Ishikawa (cell line): Measurements from ENCODE around the gene VCAN.

Source experiments
- CEBPB ChIP-seq: IDR thresholded peaks from 2 replicates; pipeline ENCODE4 v1.6.1; 2012
- CREB1 ChIP-seq: IDR thresholded peaks from 2 replicates; pipeline ENCODE4 v1.6.1; 2012; ENCODE audit warnings: low read depth
- EGR1 ChIP-seq: IDR thresholded peaks from 2 replicates; pipeline ENCODE4 v1.6.1; 2012
- EP300 ChIP-seq: IDR thresholded peaks from 2 replicates; pipeline ENCODE4 v1.6.1; 2012; ENCODE audit warnings: borderline replicate concordance
- FOXM1 ChIP-seq: IDR thresholded peaks from 2 replicates; pipeline ENCODE4 v1.6.1; 2012; ENCODE audit warnings: low read depth, borderline replicate concordance
- NFIC ChIP-seq: IDR thresholded peaks from 2 replicates; pipeline ENCODE4 v1.6.1; 2012
- RAD21 ChIP-seq: IDR thresholded peaks from 2 replicates; pipeline ENCODE4 v1.6.1; 2012; ENCODE audit warnings: low read depth
- TAF1 ChIP-seq: IDR thresholded peaks from 2 replicates; pipeline ENCODE4 v1.6.1; 2012; ENCODE audit warnings: low read depth, mild to moderate bottlenecking
- TCF12 ChIP-seq: IDR thresholded peaks from 2 replicates; pipeline ENCODE4 v1.6.1; 2012; ENCODE audit warnings: low read depth
- TEAD4 ChIP-seq: IDR thresholded peaks from 2 replicates; pipeline ENCODE4 v1.6.1; 2012
- YY1 ChIP-seq: IDR thresholded peaks from 2 replicates; pipeline ENCODE4 v1.6.1; 2012; ENCODE audit warnings: low read depth
- ZBTB7A ChIP-seq: IDR thresholded peaks from 2 replicates; pipeline ENCODE4 v1.6.1; 2012; ENCODE audit warnings: low read depth
- TF ChIP-seq, protein P1 (sequence below): IDR thresholded peaks from 2 replicates; pipeline ENCODE4 v1.6.1; 2012
- TF ChIP-seq, protein P2 (sequence below): IDR thresholded peaks from 2 replicates; pipeline ENCODE4 v1.6.1; 2012
- TF ChIP-seq, protein P3 (sequence below): IDR thresholded peaks from 2 replicates; pipeline ENCODE4 v1.6.1; 2012; ENCODE audit warnings: low read depth, mild to moderate bottlenecking

Gene VCAN

DNA sequence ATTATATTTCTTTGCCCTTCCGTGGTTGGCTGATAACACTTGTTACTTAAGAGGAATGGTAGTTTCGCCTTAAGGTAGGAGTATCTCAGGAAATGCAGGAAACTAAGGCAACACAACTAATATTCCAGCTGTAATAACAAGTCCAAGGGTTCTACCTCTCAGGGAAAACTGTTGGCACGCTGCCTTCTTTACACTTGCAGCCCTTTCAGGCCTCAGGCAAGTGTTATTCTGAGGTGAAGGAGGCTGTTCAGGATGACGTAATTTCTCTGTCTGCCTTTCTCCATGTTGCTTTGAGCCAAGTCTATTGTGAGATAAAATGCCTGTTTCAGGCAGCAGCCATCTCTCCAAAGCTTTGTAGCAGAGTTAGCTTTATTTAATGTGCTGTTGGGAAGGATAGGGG, 38.0 kb downstream of the VCAN start:
- TF ChIP-seq TCF12 (no peak), FOXM1 (no peak), CEBPB (no peak), ZBTB7A (no peak), TAF1 (no peak), CREB1 (no peak)
- TF ChIP-seq, protein P1, sequence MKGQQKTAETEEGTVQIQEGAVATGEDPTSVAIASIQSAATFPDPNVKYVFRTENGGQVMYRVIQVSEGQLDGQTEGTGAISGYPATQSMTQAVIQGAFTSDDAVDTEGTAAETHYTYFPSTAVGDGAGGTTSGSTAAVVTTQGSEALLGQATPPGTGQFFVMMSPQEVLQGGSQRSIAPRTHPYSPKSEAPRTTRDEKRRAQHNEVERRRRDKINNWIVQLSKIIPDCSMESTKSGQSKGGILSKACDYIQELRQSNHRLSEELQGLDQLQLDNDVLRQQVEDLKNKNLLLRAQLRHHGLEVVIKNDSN, result no peak
- TF ChIP-seq, protein P2, sequence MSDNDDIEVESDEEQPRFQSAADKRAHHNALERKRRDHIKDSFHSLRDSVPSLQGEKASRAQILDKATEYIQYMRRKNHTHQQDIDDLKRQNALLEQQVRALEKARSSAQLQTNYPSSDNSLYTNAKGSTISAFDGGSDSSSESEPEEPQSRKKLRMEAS, result no peak

DNA sequence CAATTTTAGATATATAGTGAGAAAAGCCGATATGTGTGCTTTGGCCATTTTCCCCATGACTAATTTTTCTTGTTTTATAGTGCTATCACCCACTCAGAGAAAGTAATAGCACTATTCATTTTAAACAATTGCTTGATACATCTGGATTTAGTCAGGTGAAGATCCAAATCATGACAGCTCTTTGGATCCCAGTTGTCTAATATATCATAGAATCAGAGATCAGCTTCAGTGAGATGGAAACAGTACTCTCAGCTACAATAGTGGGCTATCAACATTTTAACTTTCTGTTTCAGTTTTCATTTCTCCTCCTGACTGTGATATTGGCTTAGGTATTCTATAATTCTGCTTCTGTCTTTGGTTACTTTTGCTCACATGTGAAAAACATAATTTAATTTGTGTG, 38.7 kb downstream of the VCAN start:
- TF ChIP-seq EGR1, result no peak
- TF ChIP-seq YY1, result no peak
- no peak for TF ChIP-seq RAD21
- TF ChIP-seq TAF1, result no peak
- no peak for TF ChIP-seq FOXM1
- no peak for TF ChIP-seq EP300
- no peak for TF ChIP-seq CREB1
- TF ChIP-seq, protein P2, result no peak
- TF ChIP-seq TCF12, result no peak
- TF ChIP-seq, protein P3, sequence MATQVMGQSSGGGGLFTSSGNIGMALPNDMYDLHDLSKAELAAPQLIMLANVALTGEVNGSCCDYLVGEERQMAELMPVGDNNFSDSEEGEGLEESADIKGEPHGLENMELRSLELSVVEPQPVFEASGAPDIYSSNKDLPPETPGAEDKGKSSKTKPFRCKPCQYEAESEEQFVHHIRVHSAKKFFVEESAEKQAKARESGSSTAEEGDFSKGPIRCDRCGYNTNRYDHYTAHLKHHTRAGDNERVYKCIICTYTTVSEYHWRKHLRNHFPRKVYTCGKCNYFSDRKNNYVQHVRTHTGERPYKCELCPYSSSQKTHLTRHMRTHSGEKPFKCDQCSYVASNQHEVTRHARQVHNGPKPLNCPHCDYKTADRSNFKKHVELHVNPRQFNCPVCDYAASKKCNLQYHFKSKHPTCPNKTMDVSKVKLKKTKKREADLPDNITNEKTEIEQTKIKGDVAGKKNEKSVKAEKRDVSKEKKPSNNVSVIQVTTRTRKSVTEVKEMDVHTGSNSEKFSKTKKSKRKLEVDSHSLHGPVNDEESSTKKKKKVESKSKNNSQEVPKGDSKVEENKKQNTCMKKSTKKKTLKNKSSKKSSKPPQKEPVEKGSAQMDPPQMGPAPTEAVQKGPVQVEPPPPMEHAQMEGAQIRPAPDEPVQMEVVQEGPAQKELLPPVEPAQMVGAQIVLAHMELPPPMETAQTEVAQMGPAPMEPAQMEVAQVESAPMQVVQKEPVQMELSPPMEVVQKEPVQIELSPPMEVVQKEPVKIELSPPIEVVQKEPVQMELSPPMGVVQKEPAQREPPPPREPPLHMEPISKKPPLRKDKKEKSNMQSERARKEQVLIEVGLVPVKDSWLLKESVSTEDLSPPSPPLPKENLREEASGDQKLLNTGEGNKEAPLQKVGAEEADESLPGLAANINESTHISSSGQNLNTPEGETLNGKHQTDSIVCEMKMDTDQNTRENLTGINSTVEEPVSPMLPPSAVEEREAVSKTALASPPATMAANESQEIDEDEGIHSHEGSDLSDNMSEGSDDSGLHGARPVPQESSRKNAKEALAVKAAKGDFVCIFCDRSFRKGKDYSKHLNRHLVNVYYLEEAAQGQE, result no peak
- no peak for TF ChIP-seq CEBPB
- TF ChIP-seq ZBTB7A, result no peak
- no peak for TF ChIP-seq TEAD4
- TF ChIP-seq NFIC, result no peak
- TF ChIP-seq, protein P1, result no peak

DNA sequence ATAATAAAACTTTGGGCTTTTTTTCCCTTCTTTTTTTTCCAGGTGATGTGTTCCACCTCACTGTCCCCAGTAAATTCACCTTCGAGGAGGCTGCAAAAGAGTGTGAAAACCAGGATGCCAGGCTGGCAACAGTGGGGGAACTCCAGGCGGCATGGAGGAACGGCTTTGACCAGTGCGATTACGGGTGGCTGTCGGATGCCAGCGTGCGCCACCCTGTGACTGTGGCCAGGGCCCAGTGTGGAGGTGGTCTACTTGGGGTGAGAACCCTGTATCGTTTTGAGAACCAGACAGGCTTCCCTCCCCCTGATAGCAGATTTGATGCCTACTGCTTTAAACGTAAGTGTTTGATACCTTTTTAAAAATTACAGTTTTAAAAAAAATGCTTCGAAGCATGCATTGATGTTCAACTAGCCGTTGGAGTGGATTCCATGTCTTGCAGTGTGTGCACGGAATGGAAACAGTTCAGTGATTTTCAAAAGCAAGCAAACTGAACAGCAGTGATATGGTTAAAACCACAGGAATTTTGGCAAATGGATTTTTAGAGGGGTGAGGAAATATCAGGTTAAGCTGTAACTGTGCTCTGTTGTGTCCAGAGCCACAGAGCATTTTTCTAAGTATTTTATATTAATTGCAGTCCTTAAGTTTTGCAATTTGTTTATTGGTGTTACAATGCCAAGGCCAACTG, 40.7 kb downstream of the VCAN start:
- TF ChIP-seq, protein P2, result no peak
- TF ChIP-seq ZBTB7A (no peak), TCF12 (no peak), NFIC (no peak), TEAD4 (no peak), EGR1 (no peak), YY1 (no peak), TAF1 (no peak), RAD21 (no peak)
- TF ChIP-seq, protein P1, result no peak

DNA sequence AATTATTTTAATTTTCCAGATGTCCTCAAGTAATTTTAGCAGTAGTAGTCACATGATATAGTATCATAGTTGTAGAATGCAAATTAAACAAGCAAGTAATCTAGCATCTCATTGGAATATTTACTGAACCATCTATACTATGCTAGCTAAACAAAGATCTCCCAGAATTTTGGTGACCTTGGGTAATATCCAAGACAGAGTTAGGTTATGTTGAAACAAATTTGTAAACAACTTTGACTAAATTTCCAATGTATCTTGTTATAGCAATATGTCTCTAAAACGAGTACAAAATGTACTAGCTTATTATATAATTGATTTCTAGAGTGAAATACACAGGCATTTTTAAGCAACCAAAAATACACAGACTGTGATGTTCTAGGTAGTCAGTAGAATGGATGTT, 41.5 kb downstream of the VCAN start:
- no peak for TF ChIP-seq RAD21
- no peak for TF ChIP-seq EP300
- TF ChIP-seq, protein P2, result no peak
- no peak for TF ChIP-seq NFIC
- TF ChIP-seq, protein P1, result no peak
- no peak for TF ChIP-seq ZBTB7A
- no peak for TF ChIP-seq TEAD4
- no peak for TF ChIP-seq FOXM1
- TF ChIP-seq TCF12, result no peak
- no peak for TF ChIP-seq YY1
- TF ChIP-seq, protein P3, result no peak
- no peak for TF ChIP-seq EGR1
- TF ChIP-seq TAF1, result no peak

DNA sequence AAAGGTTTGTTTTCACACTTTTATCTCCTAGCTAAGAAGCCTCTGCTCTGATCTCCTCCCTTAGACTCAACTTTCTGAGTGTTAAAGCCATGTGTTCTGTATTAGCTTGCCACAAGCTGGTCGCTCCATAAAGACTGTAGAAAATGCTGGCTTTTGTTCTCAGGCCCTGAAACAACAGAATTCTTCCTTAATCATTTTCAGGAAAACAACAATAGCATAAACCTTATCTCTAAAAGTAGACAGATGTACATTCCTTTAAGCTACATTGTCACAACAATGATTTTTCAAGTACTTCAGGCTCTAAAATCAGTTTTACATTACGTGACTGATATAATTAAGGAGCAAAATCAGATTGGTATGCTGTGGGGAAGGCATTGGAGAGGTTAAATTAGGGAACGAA, 41.9 kb downstream of the VCAN start:
- TF ChIP-seq TAF1 (no peak), ZBTB7A (no peak), NFIC (no peak), RAD21 (no peak), TCF12 (no peak), EP300 (no peak)
- TF ChIP-seq, protein P2, result no peak
- TF ChIP-seq, protein P3, result no peak
- TF ChIP-seq, protein P1, result no peak
